Smooth muscle cell (in vitro differentiated cells): ENCODE data around the gene STMP1. TPM values are rescaled to one million over a fixed set of nuclear protein-coding genes. Genes with fewer than 3 reads are reported as not detected.

ENCODE experiments used
- DNase-seq: peaks from one replicate; lab custom pipeline; 2025; ENCODE audit not compliant: unreplicated experiment; lab: John Stamatoyannopoulos, UW
- H2AFZ ChIP-seq: fragments of 200-600 bp; sonication (generic); 2 replicates; pipeline ENCODE4 v1.6.0; 2016; ENCODE audit warnings: antibody characterized with exemption, low read depth, mild to moderate bottlenecking
- H3F3A ChIP-seq: fragments of 200-600 bp; sonication (generic); 2 replicates; pipeline ENCODE4 v1.6.0; 2017; ENCODE audit warnings: antibody characterized with exemption, low read depth
- H3K27ac ChIP-seq: fragments of 200-600 bp; sonication (generic); 2 replicates; pipeline ENCODE4 v1.5.1; 2016; ENCODE audit warnings: low read depth, mild to moderate bottlenecking
- H3K27me3 ChIP-seq: fragments of 200-600 bp; sonication (generic); 2 replicates; pipeline ENCODE4 v1.6.1; 2016; ENCODE audit warnings: low read depth, mild to moderate bottlenecking
- H3K36me3 ChIP-seq: fragments of 200-600 bp; sonication (generic); 2 replicates; pipeline ENCODE4 v1.5.1; 2016; ENCODE audit warnings: low read depth
- H3K4me1 ChIP-seq: fragments of 200-600 bp; sonication (generic); 2 replicates; pipeline ENCODE4 v1.5.1; 2016; ENCODE audit warnings: low read depth
- H3K4me2 ChIP-seq: fragments of 200-600 bp; sonication (generic); 2 replicates; pipeline ENCODE4 v1.6.0; 2016; ENCODE audit warnings: mild to moderate bottlenecking
- H3K4me3 ChIP-seq: fragments of 200-600 bp; sonication (generic); 2 replicates; pipeline ENCODE4 v1.5.1; 2016; ENCODE audit warnings: mild to moderate bottlenecking
- H3K79me2 ChIP-seq: fragments of 200-600 bp; sonication (generic); 2 replicates; pipeline ENCODE4 v1.6.0; 2016; ENCODE audit warnings: low read depth, mild to moderate bottlenecking
- H3K9ac ChIP-seq: fragments of 200-600 bp; sonication (generic); 2 replicates; pipeline ENCODE4 v1.6.0; 2016; ENCODE audit warnings: low read depth
- H3K9me3 ChIP-seq: fragments of 200-600 bp; sonication (generic); replicated peaks from 2 replicates; pipeline ENCODE4 v1.5.1; 2016; ENCODE audit warnings: low read depth
- H4K20me1 ChIP-seq: fragments of 200-600 bp; sonication (generic); 2 replicates; pipeline ENCODE4 v1.6.0; 2016; ENCODE audit warnings: low read depth
- CTCF ChIP-seq: fragments of 200-600 bp; sonication (generic); IDR thresholded peaks from 2 replicates; pipeline ENCODE4 v1.5.1; 2017; ENCODE audit warnings: borderline replicate concordance, mild to moderate bottlenecking, antibody characterized with exemption; ENCODE audit not compliant: insufficient read depth, poor library complexity, severe bottlenecking
- WGBS: methylation state at CpG from one replicate; pipeline ENCODE4 v1.1.7; 2016; ENCODE audit warnings: low lambda C conversion rate; 5-methylcytosine and 5-hydroxymethylcytosine counted together
- polyA plus RNA-seq: library from polyadenylated mRNA; unstranded; fragments of >200 nt; fragmentation: Nextera tagmentation; extraction: Ambion mirVana; gene quantifications from 2 replicates; pipeline ENCODE4 v1.2.1, GENCODE V29; 2016
- total RNA-seq: library from RNA; depleted of rRNA; stranded (reverse); fragments of >200 nt; gene quantifications from 2 replicates; pipeline ENCODE4 v1.2.3, GENCODE V29; 2014

The STMP1 gene
- total and polyA plus RNA-seq, 2 experiments from 2014 or later, result 26.6 to 72.1 TPM

GRCh38 chr7:135704074-135704473 lies 41.8 kb downstream of the STMP1 start:
- WGBS, result 58% methylated on average over 2 of the region's 2 CpGs

GRCh38 chr7:135704698-135705097 lies 42.4 kb downstream of the STMP1 start:
- no peaks in the 10 kb centered on the region for H3K9me3 ChIP-seq
- H3K9ac ChIP-seq, result no peak overlapping the region
- H3K4me3 ChIP-seq, result no peak overlapping the region
- no peaks in the 10 kb centered on the region for H3K36me3 ChIP-seq
- no peaks in the 10 kb centered on the region for H3K79me2 ChIP-seq
- H2AFZ ChIP-seq, result no peak overlapping the region
- H4K20me1 ChIP-seq, result no peaks in the 10 kb centered on the region
- no peak overlapping the region for H3K4me2 ChIP-seq
- 81% methylated on average over 5 of the region's 5 CpGs for WGBS
- H3K4me1 ChIP-seq, result no peaks in the 10 kb centered on the region
- no peak for TF ChIP-seq CTCF
- no peaks in the 10 kb centered on the region for H3F3A ChIP-seq
- no peak overlapping the region for H3K27ac ChIP-seq
- no peak for DNase-seq
- no peaks in the 10 kb centered on the region for H3K27me3 ChIP-seq

More at GRCh38 chr7:135704074-135704473, 41.8 kb downstream of the STMP1 start:
- peak; percentile 11 for TF ChIP-seq CTCF
- Histone ChIP-seq H3K4me1 (no peaks in the 10 kb centered on the region), H3K9ac (no peak overlapping the region), H3F3A (no peaks in the 10 kb centered on the region), H4K20me1 (no peaks in the 10 kb centered on the region), H2AFZ (no peak overlapping the region), H3K4me2 (no peak overlapping the region), H3K9me3 (no peaks in the 10 kb centered on the region), H3K27ac (no peak overlapping the region), H3K79me2 (no peaks in the 10 kb centered on the region), H3K36me3 (no peaks in the 10 kb centered on the region), H3K27me3 (no peaks in the 10 kb centered on the region), H3K4me3 (no peak overlapping the region)
- DNase-seq, result no peak

- no peaks in the 10 kb centered on the region for H3K79me2 ChIP-seq
- no peak for DNase-seq
- H3K4me2 ChIP-seq, result no peak overlapping the region
- H3K4me3 ChIP-seq, result no peak overlapping the region
- no peak overlapping the region for H2AFZ ChIP-seq
- H3F3A ChIP-seq, result peaks cover 6% of the 10 kb centered on the region
- no peak overlapping the region for H3K9ac ChIP-seq
- H3K36me3 ChIP-seq, result no peaks in the 10 kb centered on the region
- no peaks in the 10 kb centered on the region for H4K20me1 ChIP-seq
- 86% methylated on average over 16 of the region's 20 CpGs for WGBS
- TF ChIP-seq CTCF, result no peak
- peak overlapping the region; percentile 85 for H3K27ac ChIP-seq
- H3K27me3 ChIP-seq, result no peaks in the 10 kb centered on the region
- H3K4me1 ChIP-seq, result no peaks in the 10 kb centered on the region
- no peaks in the 10 kb centered on the region for H3K9me3 ChIP-seq
Measured at GRCh38 chr7:135706038-135706742, 43.9 kb downstream of the STMP1 start.
